Activated T-helper 2 cell treated with anti-CD3 and anti-CD28 coated beads, Interferon-gamma antibody, Interleukin-2, Interleukin-4, amounts not matched to agents 10 μg/mL and 5 μg/mL and 100 μg/mL, durations not matched to agents 14 hours and 24 hours and 36 hours (primary cell): ENCODE measurements around the gene EFCAB6. TPM values are rescaled to one million over a fixed set of nuclear protein-coding genes. Genes with fewer than 3 reads are reported as not detected.

Source experiments
- DNase-seq: peaks from one replicate; pipeline ENCODE4 v3.0.0; 2021; ENCODE audit warnings: low spot score
- H3K27ac Mint-ChIP-seq: one replicate; pipeline ENCODE4 v1.8.0; 2021; ENCODE audit warnings: mixed read lengths
- H3K27me3 Mint-ChIP-seq: one replicate; pipeline ENCODE4 v1.8.0; 2021; ENCODE audit warnings: low read depth, mixed read lengths
- H3K36me3 Mint-ChIP-seq: one replicate; pipeline ENCODE4 v1.8.0; 2021; ENCODE audit warnings: low read depth, mixed read lengths
- H3K4me1 Mint-ChIP-seq: one replicate; pipeline ENCODE4 v1.8.0; 2021; ENCODE audit warnings: low read depth, mixed read lengths
- H3K4me3 Mint-ChIP-seq: one replicate; pipeline ENCODE4 v1.8.0; 2021; ENCODE audit warnings: low read depth, mild to moderate bottlenecking, moderate library complexity, mixed read lengths
- H3K9me3 Mint-ChIP-seq: one replicate; pipeline ENCODE4 v1.8.0; 2021; ENCODE audit warnings: mixed read lengths
- intact Hi-C: fragments of 100-400 bp; cut with micrococcal nuclease; formaldehyde crosslinking; loops from one replicate; pipeline ENCODE4 v1.15.1; 2023
- total RNA-seq: library from RNA; stranded (reverse); gene quantifications from 2 replicates; pipeline ENCODE4 v1.2.3, GENCODE V29; 2022

Gene EFCAB6
- total RNA-seq, 1 donor from 2014 or later: 0.11 TPM

DNA sequence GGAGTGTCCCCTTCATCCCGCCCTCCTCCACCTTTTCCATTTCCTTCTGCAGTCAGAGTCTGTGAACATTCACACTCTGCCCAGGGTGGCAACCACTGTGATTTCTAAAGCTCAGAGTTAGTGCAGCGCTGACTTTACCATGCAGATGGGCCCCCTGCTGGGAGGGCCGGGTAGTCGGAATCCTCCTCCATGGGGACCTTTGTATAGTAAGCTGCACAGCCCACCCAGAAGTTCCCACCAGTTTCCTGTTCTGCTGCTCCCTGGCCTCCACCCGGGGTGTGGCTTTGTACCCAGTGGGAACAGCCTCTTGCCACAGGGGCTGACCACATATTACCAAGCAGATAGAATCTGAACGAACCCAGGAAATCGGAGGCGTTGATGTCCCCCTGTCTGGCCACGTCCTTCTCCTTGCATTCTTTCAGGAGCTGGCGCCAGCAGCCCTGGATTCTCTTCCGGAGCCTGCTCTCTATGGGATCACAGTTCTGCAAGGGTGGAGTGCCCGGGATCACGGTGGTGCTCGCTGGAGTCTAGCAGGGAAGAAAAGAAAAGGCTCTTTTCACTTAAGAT lies 275.0 kb downstream of the EFCAB6 start:
- Mint-ChIP-seq H3K4me3 (no peak overlapping the region), H3K27me3 (peaks cover 1% of the 10 kb centered on the region), H3K27ac (no peak overlapping the region), H3K9me3 (no peaks in the 10 kb centered on the region), H3K36me3 (no peaks in the 10 kb centered on the region), H3K4me1 (no peaks in the 10 kb centered on the region)
- intact Hi-C loops: no loop called here
- no peak for DNase-seq

DNA sequence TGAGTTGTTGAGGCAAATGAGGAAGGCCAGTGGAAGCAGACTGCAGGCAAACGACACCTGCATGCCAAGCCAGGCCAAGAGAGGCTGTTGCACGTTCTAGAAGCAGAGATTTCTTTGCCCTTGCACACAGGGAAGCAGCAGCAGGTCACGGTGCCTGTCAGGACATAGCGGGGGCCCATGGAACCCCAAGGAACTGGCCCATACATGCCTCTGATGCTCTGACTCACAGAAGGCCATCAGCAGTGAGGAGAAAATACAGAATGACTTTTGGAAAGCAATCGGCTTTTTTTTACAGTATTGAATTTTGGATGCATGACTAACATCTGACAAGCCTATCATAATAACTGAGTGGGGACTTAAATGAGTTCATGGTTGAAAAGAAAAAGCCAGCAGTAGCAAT lies 276.4 kb downstream of the EFCAB6 start:
- no peaks in the 10 kb centered on the region for H3K36me3 Mint-ChIP-seq
- no peak overlapping the region for H3K4me3 Mint-ChIP-seq
- peaks cover 1% of the 10 kb centered on the region for H3K27me3 Mint-ChIP-seq
- H3K9me3 Mint-ChIP-seq: no peaks in the 10 kb centered on the region
- DNase-seq: no peak
- H3K27ac Mint-ChIP-seq: no peak overlapping the region
- intact Hi-C loops: no loop called here
- H3K4me1 Mint-ChIP-seq: no peaks in the 10 kb centered on the region

DNA sequence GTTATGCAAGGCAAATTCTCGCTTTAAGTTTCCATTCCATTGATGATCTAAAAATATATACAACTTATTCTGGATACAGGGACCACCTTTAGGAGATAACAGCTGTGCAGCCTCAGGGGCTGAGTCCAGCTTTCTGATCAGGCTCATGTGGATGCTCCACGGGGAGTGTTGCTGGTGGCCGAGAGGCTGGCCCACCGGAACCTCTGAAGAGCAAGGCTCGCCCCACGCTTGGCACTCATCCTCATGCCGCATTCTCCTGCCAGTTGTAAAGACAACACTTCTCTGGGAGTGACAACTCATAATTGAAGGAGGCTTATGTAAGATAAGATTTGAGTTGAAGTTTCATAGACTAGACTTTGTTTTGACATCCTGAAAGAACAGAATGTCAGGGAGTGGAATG lies 276.8 kb downstream of the EFCAB6 start:
- intact Hi-C loops: no loop called here
- H3K27ac Mint-ChIP-seq: no peak overlapping the region
- no peak for DNase-seq
- H3K4me1 Mint-ChIP-seq: no peaks in the 10 kb centered on the region
- H3K36me3 Mint-ChIP-seq: no peaks in the 10 kb centered on the region
- peaks cover 1% of the 10 kb centered on the region for H3K27me3 Mint-ChIP-seq
- no peaks in the 10 kb centered on the region for H3K9me3 Mint-ChIP-seq
- no peak overlapping the region for H3K4me3 Mint-ChIP-seq

DNA sequence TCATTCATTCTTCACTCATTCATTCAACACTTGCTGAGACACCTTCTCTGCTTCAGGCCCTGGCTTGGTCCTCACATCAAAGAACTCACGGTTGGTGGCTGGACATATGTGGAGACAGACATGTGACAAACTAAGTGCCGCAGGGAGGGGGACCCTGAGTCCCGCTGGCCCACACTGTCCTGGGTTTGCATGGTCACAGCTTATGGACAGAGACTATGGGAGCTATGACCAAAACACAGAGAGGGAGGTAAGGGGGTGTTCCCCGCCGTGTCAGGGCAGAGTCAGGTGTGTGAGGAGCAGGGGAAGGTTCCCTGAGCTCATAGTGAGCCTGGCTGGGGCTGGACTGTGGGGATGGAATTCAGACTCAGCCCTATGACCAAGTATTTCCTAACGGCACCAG lies 277.2 kb downstream of the EFCAB6 start:
- no peaks in the 10 kb centered on the region for H3K4me1 Mint-ChIP-seq
- no peak overlapping the region for H3K4me3 Mint-ChIP-seq
- H3K27ac Mint-ChIP-seq: no peak overlapping the region
- H3K36me3 Mint-ChIP-seq: no peaks in the 10 kb centered on the region
- no peaks in the 10 kb centered on the region for H3K9me3 Mint-ChIP-seq
- H3K27me3 Mint-ChIP-seq: peaks cover 1% of the 10 kb centered on the region
- intact Hi-C loops: no loop called here
- DNase-seq: no peak

DNA sequence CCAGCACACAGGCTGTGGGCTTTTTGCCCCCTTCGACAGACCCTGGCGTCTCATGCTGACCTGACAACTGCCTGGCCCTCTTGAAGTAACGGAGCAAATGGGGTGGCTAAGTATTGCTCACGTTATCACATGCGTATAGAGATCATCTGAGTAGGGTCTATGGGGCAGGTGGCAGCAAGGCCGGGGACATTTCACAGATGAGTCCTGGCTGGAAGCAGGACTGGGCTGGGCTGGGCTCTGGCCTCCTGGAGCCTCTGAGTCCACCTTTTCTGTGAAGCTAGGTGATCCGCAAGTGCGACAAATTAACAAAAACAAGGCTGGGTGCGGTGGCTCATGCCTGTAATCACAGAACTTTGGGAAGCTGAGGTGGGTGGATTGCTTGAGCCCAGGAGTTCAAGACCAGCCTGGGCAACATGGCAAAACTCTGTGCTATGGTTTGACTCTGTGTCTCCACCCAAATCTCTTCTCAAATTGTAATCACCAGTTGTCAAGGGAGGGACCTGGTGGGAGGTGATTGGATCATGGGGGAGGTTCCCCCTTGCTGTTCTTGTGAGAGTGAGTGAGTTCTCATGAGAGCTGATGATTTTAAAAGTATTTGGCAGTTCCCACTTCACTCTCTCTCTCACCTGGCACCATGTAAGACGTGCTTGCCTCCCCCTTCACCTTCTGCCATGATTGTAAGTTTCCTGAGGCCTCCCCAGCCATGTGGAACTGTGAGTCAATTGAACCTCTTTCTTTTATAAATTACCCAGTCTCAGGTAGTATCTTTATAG lies 278.3 kb downstream of the EFCAB6 start:
- DNase-seq: no peak
- Mint-ChIP-seq H3K27me3 (peaks cover 1% of the 10 kb centered on the region), H3K4me3 (no peak overlapping the region), H3K27ac (no peak overlapping the region), H3K36me3 (no peaks in the 10 kb centered on the region), H3K9me3 (no peaks in the 10 kb centered on the region), H3K4me1 (no peaks in the 10 kb centered on the region)
- intact Hi-C loops: no loop called here

DNA sequence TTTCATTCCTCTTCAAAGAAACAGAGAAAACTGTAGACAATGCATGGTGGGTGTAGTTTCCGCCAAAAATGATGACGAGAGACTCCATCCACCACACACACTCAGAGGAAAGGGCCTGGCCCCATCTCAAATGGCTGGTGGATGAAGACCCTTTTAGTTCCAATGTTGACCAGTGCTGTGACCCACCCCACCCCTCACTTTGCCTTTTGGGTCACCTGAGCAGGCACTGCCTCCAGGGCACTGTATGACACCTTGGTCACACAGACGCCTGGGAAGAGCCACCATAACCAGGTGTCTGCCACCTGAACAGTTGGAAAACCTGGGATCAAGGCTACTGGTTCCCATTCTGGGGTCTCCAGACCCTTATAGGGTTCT lies 279.0 kb downstream of the EFCAB6 start:
- no peaks in the 10 kb centered on the region for H3K36me3 Mint-ChIP-seq
- H3K27ac Mint-ChIP-seq: no peak overlapping the region
- H3K4me1 Mint-ChIP-seq: no peaks in the 10 kb centered on the region
- no peak for DNase-seq
- H3K9me3 Mint-ChIP-seq: no peaks in the 10 kb centered on the region
- no peak overlapping the region for H3K4me3 Mint-ChIP-seq
- intact Hi-C loops: no loop called here
- peaks cover 1% of the 10 kb centered on the region for H3K27me3 Mint-ChIP-seq

DNA sequence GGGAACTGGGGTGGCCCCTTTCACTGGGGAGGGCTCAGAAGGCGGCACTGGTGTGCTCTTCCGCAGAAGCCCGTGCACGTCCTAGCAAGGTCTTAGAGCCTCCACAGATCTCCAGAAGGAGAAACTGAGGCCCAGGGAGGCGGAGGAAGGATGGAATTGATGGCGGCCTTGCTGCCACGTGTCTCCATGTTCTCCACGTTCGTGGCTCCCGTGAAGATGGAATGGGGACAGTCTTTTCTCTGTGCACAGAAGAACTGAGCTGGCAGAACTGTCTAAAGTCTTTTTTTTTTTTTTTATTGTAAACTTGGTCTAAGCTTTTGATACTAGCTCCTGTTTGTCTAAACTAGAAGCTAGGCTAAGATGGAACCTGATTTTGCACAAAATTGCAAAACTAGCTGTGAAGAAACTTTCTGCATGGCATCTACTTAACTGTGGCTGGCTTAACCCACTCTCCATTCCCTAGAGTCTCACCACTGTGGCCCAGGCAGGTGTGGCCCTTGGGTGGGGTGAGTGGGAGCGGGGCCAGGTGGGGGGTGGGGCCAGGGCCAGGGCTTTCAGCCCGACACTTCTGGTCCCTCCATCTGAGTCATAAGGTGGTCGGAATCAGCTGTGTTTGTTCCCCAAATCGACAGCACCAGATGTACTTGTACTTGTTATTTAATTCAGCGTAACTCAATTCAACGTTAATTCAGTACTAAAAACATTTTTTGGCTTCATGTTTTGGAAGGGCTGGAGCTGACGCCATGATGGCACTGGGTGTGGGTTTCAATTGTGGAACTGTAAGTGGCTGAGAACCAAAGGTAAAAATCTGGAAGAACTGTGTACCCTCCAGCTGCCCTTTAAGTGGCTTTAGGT lies 279.6 kb downstream of the EFCAB6 start:
- intact Hi-C loops: no loop called here
- H3K4me1 Mint-ChIP-seq: no peaks in the 10 kb centered on the region
- H3K27me3 Mint-ChIP-seq: no peaks in the 10 kb centered on the region
- no peaks in the 10 kb centered on the region for H3K9me3 Mint-ChIP-seq
- H3K4me3 Mint-ChIP-seq: no peak overlapping the region
- H3K27ac Mint-ChIP-seq: no peak overlapping the region
- no peaks in the 10 kb centered on the region for H3K36me3 Mint-ChIP-seq
- DNase-seq: no peak

DNA sequence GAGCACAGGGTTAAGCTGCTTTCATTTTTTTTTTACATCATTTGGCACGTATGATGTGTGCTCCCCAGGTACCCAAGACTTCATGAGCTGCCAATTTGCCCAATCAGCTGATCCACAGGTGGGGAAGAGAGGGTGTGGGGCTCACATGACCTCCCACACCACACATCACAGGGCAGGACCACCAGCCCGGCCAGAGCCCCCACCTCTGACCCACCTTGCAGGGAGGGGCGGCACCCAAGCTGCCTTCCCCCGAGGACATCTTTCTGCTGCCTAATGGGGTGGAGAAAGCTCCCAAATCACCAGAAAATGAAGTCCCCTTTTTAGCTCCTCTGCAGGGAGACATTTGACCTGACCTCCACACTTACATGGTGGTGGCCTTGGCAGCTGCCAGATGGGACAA lies 280.5 kb downstream of the EFCAB6 start:
- no peaks in the 10 kb centered on the region for H3K9me3 Mint-ChIP-seq
- H3K4me3 Mint-ChIP-seq: no peak overlapping the region
- no peaks in the 10 kb centered on the region for H3K4me1 Mint-ChIP-seq
- H3K27me3 Mint-ChIP-seq: no peaks in the 10 kb centered on the region
- H3K36me3 Mint-ChIP-seq: no peaks in the 10 kb centered on the region
- no peak overlapping the region for H3K27ac Mint-ChIP-seq
- DNase-seq: no peak
- intact Hi-C loops: no loop called here

DNA sequence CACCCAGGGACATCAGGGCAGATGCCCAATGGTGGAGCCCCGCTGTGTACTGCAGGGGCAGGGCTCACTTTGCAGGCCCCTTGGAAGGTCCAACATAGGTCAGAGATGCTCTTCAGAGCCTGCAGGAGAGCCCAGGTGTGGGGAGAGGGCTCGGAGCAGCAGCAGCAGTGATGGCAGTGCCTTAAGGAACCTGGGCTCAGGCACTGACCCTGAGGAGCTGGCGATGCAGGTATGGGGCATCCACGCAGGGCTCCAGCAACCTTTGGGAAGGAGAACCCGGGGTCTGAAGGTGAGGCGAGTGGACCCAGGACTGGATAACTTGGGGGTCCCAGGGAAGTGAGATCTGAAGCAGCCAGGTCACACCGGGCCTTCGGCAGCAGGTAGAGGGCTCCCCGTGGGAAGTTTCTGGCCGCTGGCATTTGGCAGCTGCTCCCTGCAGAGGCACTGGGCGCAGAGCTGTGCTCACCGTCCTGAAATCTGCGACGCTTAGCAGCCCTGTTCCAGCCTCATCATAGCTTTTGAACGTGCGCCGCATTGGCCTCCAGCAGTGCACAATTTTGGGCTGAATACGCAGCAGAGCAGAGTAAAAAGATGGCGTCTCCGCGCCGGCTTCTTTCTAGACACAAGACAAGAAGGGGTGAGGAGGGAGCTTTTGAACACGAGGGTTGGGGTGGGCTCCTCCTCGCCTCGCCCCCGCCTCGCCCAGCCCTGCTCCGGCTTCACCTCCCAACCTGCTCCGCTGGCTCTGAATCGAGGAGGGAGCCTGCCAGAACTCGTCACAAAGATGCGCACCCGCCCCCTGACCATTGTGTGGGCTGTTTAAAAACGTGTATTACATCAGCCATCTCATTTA lies 281.5 kb downstream of the EFCAB6 start:
- no peaks in the 10 kb centered on the region for H3K4me1 Mint-ChIP-seq
- intact Hi-C loops: no loop called here
- DNase-seq: no peak
- no peaks in the 10 kb centered on the region for H3K36me3 Mint-ChIP-seq
- H3K27ac Mint-ChIP-seq: no peak overlapping the region
- no peaks in the 10 kb centered on the region for H3K9me3 Mint-ChIP-seq
- no peak overlapping the region for H3K4me3 Mint-ChIP-seq
- H3K27me3 Mint-ChIP-seq: peaks cover 3% of the 10 kb centered on the region

DNA sequence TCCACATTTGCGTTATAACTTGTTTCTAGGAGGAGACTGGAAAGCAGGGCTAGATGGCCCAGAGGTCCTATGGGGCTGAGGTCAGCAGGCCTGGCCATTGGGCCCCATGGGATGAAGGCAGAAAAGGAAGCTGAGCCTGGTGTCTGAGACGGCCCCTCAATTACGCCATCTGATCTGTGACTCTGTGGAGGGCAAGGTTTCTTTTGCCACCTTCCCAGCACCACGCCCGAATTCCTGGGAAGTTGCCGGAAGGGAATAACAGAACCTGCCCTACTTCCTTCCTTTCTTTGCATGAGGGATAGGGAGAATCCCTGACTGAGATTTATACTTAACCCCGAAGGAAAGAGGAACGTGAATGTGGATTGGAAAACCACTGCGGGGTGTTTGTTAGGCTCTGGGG lies 282.2 kb downstream of the EFCAB6 start:
- intact Hi-C loops: no loop called here
- H3K4me3 Mint-ChIP-seq: no peak overlapping the region
- H3K36me3 Mint-ChIP-seq: no peaks in the 10 kb centered on the region
- H3K4me1 Mint-ChIP-seq: no peaks in the 10 kb centered on the region
- H3K27me3 Mint-ChIP-seq: peaks cover 9% of the 10 kb centered on the region
- DNase-seq: no peak
- no peaks in the 10 kb centered on the region for H3K9me3 Mint-ChIP-seq
- H3K27ac Mint-ChIP-seq: no peak overlapping the region

DNA sequence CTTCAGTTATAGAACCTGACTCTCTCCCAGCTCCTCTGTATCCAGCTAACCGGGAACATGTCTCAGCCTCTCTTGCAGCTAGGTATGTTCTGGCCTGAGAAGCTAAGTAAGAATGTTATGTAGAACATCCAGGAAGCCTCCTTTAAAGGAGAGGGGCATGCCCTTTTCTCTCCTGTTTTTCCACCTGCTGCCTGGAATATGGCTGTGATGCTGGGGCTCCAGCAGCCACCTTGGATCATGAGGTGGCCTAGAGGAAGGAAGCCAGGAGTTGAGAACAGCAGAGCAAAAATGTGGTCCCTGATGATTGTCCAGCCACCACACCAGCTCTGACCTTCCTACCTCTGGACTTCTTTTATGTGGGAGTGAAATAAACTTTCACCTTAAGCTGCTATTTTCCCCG lies 282.6 kb downstream of the EFCAB6 start:
- no peaks in the 10 kb centered on the region for H3K9me3 Mint-ChIP-seq
- intact Hi-C loops: no loop called here
- no peaks in the 10 kb centered on the region for H3K4me1 Mint-ChIP-seq
- no peak overlapping the region for H3K27ac Mint-ChIP-seq
- H3K27me3 Mint-ChIP-seq: peaks cover 12% of the 10 kb centered on the region
- H3K4me3 Mint-ChIP-seq: no peak overlapping the region
- DNase-seq: no peak
- no peaks in the 10 kb centered on the region for H3K36me3 Mint-ChIP-seq

DNA sequence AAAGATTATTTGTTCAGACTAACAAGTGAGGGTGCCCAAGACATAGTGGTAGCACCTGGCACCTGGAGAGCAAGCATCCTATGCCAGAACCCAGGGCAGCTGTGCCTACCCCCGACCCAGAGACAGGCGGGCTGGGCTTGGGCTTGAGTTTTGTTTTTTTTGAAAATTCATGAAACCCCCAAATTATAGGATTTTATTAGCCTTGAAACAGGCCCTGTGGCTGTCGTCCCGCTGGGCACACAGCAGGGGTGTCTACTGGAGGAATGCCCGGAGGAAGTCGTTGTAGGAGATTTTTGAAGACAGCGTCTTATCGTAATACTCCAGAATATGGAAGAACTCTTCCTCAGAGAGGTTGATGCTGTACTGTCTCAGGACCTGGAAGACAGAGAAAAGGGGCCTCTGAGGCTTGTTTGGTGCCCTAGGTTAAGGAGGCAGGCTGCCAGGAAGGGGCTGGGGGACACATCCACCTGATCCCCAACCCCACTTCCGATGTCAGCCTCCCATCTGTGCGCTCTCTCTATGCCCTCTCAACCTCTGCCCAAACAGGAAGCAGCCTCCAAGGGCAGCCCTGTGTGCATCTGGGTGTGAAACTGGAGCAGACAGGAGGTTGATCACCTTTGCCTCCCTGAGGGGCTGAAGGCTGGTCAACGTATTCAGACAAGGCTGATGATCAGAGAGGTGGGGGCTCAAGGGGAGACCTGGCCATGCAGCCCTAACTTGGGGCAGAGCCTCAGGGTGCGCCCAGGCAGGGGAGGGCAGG lies 283.3 kb downstream of the EFCAB6 start:
- Mint-ChIP-seq H3K4me1 (no peaks in the 10 kb centered on the region), H3K27ac (no peak overlapping the region), H3K36me3 (no peaks in the 10 kb centered on the region), H3K9me3 (no peaks in the 10 kb centered on the region), H3K4me3 (no peak overlapping the region), H3K27me3 (peaks cover 15% of the 10 kb centered on the region)
- intact Hi-C loops: no loop called here
- no peak for DNase-seq
